Lower leg skin (tissue), 4 donors: Measurements from ENCODE around the gene MDC1. TPM values are rescaled to one million over a fixed set of nuclear protein-coding genes. Genes with fewer than 3 reads are reported as not detected.

Source experiments
- DNase-seq, 2 donors: peaks; one replicate each; pipeline ENCODE4 v3.0.0-alpha.2; 2019; ENCODE audit warnings: low spot score in 2 of 2
- H3K4me3 ChIP-seq: fragments of 200-600 bp; sonication (generic); 2 replicates; pipeline ENCODE4 v1.5.1; 2017; ENCODE audit warnings: mild to moderate bottlenecking, low read depth; ENCODE audit not compliant: poor library complexity, severe bottlenecking
- POLR2A ChIP-seq, 2 donors: fragments of 450-650 bp; IDR thresholded peaks; one replicate each; pipeline ENCODE4 v1.6.1; 2016 to 2017; ENCODE audit warnings: antibody characterized with exemption in 2 of 2, mild to moderate bottlenecking in 1 of 2, moderate library complexity in 1 of 2
- WGBS, 2 donors: methylation state at CpG; one replicate each; pipeline ENCODE4 v1.1.5; 2018; 5-methylcytosine and 5-hydroxymethylcytosine counted together
- intact Hi-C: fragments of 100-400 bp; cut with DNase I; formaldehyde crosslinking; loops from one replicate; pipeline ENCODE4 v1.15.0; 2023; ENCODE audit warnings: low total_unique reads
- total RNA-seq, 4 donors: library from RNA; depleted of rRNA; stranded (reverse); fragments of >200 nt; gene quantifications; one replicate each; pipeline ENCODE4 v1.1.0, GENCODE V29; 2016
- TF ChIP-seq, protein P1 (sequence below), 3 donors: fragments of 450-650 bp; IDR thresholded peaks; one replicate each; pipeline ENCODE4 v1.5.1; 2016; ENCODE audit warnings: antibody characterized with exemption in 3 of 3, mild to moderate bottlenecking in 3 of 3, moderate library complexity in 2 of 3

Gene MDC1
- total RNA-seq, 4 donors from 2014 or later, result 9.7 to 21.4 (median 9.8) TPM

DNA sequence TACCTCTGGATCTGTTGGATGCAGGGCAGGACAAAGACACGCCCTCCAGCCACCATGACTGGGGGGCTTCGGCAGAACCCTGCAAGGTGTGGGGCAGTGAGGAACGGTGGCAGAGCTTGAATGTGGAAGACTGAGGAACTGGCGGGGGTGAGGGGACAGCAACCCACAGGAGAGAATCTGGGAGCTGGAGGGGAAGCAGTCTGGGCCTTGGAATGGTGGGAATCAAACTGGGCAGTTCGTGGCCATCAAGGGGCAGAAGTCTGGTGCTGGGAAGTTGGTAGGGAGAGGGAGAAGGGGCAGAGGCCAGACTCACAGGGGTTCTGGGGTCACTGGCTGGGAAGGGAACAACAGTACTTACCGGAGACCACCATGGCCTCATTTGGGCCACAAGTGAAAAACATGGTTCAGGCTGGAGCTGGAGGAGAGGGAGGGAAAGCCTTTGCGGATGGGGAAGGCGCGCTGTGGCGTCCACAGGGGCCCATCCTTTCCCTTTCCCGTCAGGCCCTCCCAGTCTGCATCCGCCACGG, 24.8 kb upstream of the MDC1 start:
- TF ChIP-seq, protein P1, sequence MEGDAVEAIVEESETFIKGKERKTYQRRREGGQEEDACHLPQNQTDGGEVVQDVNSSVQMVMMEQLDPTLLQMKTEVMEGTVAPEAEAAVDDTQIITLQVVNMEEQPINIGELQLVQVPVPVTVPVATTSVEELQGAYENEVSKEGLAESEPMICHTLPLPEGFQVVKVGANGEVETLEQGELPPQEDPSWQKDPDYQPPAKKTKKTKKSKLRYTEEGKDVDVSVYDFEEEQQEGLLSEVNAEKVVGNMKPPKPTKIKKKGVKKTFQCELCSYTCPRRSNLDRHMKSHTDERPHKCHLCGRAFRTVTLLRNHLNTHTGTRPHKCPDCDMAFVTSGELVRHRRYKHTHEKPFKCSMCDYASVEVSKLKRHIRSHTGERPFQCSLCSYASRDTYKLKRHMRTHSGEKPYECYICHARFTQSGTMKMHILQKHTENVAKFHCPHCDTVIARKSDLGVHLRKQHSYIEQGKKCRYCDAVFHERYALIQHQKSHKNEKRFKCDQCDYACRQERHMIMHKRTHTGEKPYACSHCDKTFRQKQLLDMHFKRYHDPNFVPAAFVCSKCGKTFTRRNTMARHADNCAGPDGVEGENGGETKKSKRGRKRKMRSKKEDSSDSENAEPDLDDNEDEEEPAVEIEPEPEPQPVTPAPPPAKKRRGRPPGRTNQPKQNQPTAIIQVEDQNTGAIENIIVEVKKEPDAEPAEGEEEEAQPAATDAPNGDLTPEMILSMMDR (IDR thresholded peaks at IDR 0.05), result no peak
- TF ChIP-seq POLR2A (IDR thresholded peaks at IDR 0.05), result no peak
- WGBS, 2 donors, result 13% methylated on average over 13 of the region's 13 CpGs
- intact Hi-C loops, result loop anchor here (10.0 kb wide), 2 partner anchors 73 to 133 kb away; no protein-coding TSS in a partner anchor
- peak overlapping the region; percentile 74 for H3K4me3 ChIP-seq
- no peak for DNase-seq

DNA sequence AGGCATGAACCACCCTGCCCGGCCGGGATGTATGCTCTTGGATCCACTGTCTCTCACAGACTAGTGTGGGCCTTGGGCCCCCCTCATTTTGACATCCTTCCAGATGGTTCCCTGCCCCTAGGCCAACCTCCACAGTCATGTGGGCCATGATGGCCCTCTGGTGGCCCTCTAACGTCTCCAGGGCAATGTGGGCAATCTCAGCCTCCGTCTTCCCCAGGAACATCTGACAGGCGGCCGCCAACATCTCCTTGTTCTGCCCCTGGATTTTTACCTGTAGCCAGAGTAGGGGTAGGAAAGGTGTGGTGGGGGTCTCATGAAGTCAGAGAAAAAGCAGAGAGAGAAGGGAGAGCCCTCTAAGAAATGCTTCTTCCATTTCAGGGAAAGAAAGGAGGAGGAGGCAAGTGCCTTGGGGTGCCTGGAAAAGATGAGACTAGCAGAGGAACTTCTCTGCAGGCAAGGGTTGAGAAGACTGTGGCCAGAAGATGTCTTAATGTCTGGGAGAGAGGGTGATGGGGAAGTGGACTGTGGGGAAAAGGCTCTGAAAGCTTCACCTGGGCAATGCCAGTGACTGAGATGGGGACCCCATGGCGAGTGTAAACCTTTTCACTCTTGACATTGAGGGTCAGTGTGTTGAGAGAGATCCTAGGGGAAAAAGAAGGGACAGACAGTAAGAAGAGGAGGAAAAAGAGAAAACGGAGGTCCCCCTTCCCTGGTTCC, 24.1 kb upstream of the MDC1 start:
- intact Hi-C loops, result loop anchor here (10.0 kb wide), 2 partner anchors 74 to 134 kb away; no protein-coding TSS in a partner anchor
- WGBS, 2 donors, result 70 to 73% methylated on average over 8 of the region's 8 CpGs
- no peak for DNase-seq
- no peak overlapping the region for H3K4me3 ChIP-seq
- no peak for TF ChIP-seq POLR2A (IDR thresholded peaks at IDR 0.05)
- TF ChIP-seq, protein P1 (IDR thresholded peaks at IDR 0.05), result no peak

DNA sequence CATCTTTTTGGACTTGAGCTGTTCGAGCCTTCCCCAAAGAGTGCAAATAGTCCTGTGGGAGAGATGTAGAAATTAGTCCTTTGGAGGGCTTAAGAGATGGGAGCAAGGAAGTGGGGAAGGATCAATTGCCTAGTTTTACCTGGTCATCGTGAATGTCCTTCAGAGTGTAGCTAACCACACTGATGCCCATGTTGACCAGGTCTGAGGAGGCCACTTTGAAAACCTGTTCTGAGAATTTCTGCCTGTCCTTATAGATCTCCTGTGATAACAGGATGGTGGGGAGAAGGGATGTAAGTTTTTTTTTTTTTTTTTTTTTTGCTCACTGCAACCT, 23.4 kb upstream of the MDC1 start:
- intact Hi-C loops, result loop anchor here (10.0 kb wide), 2 partner anchors 74 to 134 kb away; no protein-coding TSS in a partner anchor
- no peak overlapping the region for H3K4me3 ChIP-seq
- WGBS, 2 donors, result 93% methylated on average over 2 of the region's 2 CpGs
- TF ChIP-seq, protein P1 (IDR thresholded peaks at IDR 0.05), result no peak
- TF ChIP-seq POLR2A (IDR thresholded peaks at IDR 0.05), result no peak
- no peak for DNase-seq

DNA sequence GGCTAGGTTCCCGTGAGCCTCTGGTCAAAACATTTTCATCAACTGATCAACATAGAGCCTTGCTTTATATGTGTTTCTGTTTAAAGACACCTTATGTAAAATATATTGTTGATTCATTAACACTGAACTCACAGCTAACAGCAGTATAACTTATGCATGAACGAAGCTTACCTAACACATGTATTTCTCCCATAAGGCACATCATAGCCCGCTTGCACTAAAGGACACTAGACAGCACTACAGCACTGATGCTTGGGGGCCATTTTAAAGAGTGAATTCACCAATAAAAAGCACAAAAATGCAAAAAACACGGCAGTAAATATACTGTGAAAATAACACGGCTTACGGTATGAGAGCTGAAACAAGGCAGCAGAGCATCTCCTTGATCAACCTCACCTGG, 21.5 kb upstream of the MDC1 start:
- intact Hi-C loops, result no loop called here
- DNase-seq, result no peak
- no peak for TF ChIP-seq POLR2A (IDR thresholded peaks at IDR 0.05)
- TF ChIP-seq, protein P1 (IDR thresholded peaks at IDR 0.05), result no peak
- WGBS, 2 donors, result 86 to 87% methylated on average over 6 of the region's 6 CpGs
- no peak overlapping the region for H3K4me3 ChIP-seq

DNA sequence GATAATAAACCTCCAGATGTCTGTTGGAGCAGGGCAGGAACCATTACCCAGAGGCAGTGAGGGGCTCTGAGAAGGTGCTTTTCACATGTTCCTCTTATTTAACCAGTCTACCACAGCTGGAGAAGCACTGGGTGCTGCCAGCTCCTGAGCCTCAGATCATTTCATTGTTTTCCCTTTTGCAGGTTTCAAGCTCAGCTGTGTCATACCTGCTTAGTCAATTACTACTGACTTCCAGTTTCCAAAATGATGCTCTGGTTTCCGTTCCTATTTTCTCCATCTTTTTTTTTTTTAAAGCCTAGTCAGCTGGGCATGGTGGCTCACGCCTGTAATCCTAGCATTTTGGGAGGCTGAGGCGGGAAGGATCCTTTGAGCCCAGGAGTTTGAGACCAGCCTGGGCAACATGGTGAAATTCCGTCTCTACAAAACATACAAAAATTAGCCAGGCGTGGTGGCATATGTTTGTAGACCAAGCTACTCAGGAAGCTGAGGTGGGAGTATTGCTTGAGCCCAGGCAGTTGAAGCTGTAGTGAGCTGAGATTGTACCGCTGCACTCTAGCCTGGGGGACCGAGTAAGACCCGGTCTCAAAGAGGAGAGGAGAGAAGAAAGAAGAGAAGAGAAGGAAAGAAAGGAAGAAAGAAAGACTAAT, 18.7 kb upstream of the MDC1 start:
- DNase-seq, result no peak
- no peak for TF ChIP-seq POLR2A (IDR thresholded peaks at IDR 0.05)
- H3K4me3 ChIP-seq, result no peak overlapping the region
- intact Hi-C loops, result no loop called here
- 80 to 88% methylated on average over 8 of the region's 8 CpGs for WGBS, 2 donors

DNA sequence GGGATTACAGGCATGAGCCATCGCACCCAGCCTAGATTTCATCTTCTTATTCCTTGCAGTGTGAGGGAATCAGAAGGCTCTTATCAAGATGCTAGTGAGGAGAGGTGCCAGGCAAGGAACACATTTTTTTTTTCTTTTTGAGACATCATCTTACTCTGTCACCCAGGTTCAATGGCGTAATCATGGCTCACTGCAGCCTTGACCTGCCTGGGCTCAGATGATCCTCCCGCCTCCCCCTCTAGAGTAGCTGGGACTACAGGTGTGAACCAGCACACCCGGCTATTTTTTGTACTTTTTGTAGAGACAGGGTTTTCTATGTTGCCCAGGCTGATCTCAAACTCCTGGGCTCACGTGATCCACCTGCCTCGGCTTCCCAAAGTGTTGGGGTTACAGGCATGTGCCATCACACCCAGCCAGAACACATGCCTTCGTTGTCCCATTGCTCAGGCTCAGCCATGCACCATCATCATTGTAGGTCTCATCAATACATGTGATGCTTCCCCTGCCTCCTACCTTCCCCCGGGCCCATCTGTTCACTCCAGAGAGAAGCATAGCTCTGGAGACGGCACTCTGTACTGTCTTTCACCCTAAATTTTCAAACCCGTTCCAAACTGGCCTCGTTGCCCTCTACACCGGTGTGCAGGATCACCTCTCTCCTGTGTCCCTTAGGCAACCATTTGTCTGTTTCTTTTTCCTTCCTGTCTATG, 15.3 kb upstream of the MDC1 start:
- H3K4me3 ChIP-seq, result no peak overlapping the region
- no peak for DNase-seq
- WGBS, 2 donors, result 92% methylated on average over 12 of the region's 12 CpGs
- intact Hi-C loops, result no loop called here
- TF ChIP-seq, protein P1 (IDR thresholded peaks at IDR 0.05), result no peak
- no peak for TF ChIP-seq POLR2A (IDR thresholded peaks at IDR 0.05)
